Measurements from ENCODE around the gene EIF1. TPM values are rescaled to one million over a fixed set of nuclear protein-coding genes. Genes with fewer than 3 reads are reported as not detected.
"Not testable (repeated sequence)": the region's sequence is repeated elsewhere in the genome, so short reads cannot be mapped to it uniquely, and the experiment has no call there.

EIF1 gene
- total RNA-seq, 1 donor from 2014 or later, result 136 TPM

DNA sequence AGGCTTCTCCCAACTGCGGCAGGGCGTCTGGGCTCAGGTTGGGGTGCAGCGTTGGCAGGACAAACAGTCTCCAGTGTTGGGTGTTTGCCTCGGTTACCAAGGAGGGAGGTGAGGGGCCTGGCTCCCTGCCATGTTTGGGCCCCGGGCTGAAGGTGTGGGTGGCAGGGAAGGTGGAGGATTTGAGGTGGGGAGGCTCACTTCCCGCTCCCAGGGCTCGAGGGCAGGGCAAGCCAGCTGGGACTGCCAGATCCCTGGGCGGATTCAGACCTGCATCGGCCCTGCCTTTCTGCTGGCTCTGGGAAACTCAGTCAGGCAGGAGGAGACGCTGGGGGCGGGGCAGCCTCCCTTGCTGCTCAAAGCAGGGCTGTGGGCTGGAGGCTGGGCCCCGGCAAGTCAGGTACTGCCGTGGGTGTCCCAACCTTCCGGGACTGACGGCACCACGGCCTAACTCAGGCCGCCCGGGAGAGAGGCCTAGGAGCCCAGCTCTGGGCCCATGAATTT, 33.0 kb upstream of the EIF1 start:
- no peak for DNase-seq

DNA sequence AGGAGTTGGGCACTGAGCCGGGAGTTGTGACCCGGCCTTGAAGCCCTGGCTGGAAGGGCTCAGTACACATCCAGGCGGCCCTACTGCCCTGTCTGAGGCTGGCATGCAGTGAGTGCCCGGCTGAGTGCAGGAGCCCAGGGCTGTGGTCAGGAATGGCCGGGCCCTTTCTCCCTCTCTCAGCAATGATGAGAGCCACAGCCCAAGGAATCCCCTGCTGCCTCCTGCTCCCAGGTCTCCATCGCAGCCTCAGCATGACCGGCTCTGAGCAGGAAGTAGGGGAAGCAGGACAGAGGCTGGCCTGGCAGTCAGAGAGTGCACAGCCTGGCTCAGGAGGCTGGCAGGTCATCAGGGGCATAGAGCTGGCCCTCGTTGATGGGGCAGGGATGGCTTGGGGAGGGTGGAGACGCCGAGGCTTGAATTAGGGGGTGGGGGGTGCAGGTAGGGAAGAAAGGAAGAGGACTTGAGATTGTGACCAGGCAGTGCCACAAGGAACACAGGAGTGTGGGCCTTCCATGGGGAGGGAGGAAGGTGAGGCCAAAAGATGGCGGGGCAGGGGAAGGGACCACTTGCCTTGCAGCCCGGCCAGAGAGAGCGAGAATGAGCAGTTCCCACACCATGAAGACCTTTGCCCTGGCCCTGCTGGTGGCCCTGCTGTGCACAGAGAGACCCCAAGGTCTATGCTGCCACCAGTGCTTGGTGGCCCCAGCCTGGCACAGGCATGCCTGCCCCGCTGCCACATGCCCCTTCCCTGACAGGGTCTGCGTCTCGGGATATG, 32.2 kb upstream of the EIF1 start:
- no peak for DNase-seq

GRCh38 chr17:41657176-41657754, 31.4 kb upstream of the EIF1 start:
- no peak for DNase-seq

DNA sequence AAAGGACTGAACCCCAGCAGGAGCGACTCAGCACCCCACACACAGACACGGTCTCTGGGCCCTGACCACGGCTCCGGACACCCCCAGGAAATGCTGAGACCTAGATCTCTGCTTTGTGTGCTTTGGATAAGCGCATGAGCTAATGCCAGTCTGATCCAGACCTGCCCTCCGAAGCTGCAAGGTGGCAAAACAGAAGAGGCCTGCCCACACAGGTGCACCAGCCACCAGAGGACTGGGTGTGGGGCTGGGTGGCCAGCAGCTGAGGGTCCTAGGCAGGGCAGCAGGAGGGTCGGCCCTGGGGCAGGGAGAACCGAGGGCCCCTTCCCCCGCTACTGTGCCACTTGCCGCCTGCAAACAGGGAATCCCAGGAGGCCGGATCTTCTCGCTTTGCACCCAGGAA, 30.7 kb upstream of the EIF1 start:
- no peak for DNase-seq

- DNase-seq, result no peak
Measured at GRCh38 chr17:41658846-41659245, 29.8 kb upstream of the EIF1 start.

- DNase-seq, result no peak
Measured at GRCh38 chr17:41659427-41660212, 29.1 kb upstream of the EIF1 start.

GRCh38 chr17:41660221-41660711, 28.4 kb upstream of the EIF1 start:
- no peak for DNase-seq

DNA sequence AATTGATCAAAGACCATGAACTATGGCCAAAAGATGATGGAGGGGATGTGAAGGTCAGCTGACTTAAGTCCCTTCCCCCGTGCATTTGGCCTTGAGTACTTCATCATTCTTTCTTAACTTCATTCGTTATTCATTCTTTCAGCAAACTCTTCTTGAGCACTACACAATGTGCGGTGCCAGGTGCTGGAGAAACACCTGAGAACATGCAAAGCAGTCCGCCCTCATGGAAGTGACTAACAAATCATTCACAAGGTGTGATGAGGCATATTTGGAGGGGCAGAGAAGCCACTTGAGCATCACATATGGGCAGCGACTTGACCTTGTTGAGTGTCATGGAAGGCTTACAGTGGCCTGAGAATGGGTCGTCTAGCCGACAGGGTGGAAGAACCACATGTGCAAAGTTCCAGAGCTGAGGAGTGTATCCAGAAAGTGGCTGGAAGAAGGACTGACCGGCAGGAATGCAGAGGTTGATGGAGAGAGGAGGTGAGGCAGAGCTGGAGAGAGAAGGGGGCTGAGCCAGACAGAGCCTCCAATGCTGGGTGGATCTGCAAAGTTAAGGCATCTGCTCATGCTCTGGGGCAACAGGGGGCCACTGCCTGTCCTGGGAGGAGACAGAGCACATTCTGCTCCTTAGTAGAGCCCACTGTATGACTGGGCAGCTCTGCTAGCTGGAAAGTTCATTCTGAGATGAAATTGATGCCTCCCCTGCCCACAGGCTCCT, 25.1 kb upstream of the EIF1 start:
- no peak for DNase-seq

- no peak for DNase-seq
Measured at GRCh38 chr17:41664172-41664457, 24.6 kb upstream of the EIF1 start.

- no peak for DNase-seq
Measured at GRCh38 chr17:41664587-41665565, 23.8 kb upstream of the EIF1 start.

- peak; percentile 72 for DNase-seq
Measured at GRCh38 chr17:41665566-41666236, 23.0 kb upstream of the EIF1 start.

DNA sequence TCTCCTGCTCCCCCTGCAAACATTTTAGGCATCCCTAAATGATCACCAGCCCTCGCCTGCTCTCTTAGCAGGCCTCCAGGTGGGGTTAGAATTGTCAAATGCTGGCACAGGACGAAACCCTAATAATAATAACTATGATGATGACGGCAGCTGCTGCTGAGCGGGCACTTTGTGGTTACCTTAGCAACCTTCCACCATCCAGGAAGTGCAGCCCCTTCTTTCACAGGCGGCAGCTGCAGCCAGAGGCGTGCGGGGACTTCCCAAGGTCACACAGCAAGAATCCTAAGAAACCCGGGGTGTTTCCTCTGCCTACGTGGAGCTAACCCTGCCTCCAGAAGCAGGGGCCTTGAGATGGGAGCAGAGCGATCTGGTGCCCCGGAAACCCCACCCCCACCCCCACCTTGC, 22.4 kb upstream of the EIF1 start:
- no peak for DNase-seq

DNA sequence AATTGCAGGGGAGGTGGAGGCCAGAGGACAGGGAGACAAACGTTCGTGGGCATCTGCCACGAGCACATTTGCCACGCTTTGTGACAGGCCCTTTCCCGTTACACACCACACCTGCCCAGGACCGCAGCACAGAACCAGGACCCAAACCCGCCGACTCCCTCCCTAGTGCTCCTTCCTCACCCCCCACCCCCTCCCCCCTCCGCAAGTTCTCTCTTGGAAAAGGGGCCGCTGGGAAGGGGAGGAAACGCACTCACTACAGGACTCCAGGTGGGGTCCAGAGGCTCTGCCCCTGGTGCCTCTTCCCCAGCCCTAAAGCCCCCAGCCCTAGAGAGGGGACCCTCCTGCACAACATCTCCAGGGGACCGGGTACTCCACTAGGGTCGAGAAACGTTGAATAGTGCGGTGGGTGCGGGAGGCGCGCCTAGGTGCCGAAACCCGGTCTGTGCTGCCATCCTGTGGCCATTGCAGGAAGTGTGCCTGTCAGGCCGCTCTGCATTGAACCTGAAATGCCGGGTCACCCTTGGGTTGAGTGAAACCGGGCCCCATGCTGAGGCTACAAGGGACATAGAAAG, 21.9 kb upstream of the EIF1 start:
- DNase-seq, result peak; percentile 60

- DNase-seq, result no peak
Measured at GRCh38 chr17:41667280-41668041, 21.2 kb upstream of the EIF1 start.

DNA sequence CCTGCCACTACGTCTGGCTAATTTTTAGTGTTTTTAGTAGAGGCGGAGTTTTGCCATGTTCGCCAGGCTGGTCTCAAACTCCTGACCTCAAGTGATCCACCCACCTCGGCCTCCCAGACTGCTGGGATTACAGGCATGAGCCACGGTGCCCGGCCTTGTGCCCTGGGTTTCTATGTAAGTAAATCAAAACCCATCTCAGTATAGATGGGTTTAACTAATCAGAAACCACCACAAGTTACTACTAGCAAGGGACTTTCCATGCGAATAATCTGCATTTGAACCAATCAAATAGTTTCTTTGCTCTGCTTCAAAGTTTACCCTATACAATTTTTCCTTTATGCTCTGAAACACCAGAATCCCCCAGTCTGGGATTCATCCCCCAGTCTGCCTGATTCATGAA, 16.5 kb upstream of the EIF1 start:
- DNase-seq, result no peak

DNA sequence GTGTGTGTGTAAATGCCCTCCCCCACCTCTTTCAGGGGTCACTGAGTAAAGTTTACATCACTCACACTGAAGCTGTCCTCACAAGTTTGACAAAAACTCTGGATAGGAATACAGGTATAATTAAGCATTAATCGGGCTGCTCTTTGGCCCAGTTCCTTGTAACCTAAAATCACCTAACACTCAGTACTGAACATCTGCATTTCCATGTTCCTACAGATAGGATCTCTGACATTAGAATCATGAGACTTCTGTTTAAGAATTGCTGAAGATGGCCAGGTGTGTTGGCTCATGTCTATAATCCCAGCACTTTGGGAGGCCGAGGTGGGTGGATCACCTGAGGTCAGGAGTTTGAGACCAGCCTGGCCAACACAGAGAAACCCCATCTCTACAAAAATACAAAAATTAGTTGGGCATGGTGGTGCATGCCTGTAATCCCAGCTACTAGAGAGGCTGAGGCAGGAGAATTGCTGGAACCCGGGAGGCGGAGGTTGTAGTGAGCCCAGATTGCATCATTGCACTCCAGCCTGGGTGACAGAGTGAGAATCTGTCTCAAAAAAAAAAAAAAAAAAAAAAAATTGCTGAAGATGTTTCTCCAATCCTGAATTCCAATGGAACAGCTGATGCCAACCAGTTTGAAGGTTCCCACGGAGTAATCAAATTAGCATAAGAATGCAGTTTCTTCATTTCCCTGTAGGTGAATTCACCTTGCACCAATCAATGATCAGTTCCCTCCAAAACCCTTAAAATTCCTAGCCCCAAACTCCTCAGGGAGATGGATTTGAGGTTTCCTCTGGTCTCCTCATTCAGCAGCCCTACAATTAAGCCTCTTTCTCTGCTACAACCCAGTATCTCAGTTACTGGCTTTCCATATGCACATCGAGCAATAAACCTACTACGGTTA, 13.3 kb upstream of the EIF1 start:
- DNase-seq, result not testable (repeated sequence)

GRCh38 chr17:41676058-41676419, 12.6 kb upstream of the EIF1 start:
- DNase-seq, result no peak

DNA sequence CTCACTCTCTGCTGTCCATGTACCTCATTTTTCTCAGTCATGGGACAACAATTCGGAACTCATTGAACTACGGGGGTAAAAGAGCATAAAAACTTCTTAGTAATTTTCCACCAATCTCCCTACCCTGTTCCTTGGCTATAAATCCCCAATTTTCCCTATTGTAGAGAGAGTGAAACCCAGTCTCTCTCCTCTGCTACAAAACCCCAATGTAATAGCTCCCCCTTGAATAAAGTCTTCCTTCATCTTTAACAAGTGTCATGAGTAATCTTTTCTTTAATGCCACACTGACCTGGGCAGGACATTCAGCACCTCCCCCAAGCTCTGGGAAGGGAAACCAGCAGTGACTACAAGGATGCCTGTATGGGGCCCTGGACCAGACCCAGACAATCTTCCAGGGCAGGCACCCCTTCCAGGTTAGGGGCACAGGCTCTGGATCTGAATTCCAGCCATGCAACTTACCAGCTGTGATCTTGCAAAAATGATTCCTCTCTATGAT, 10.2 kb upstream of the EIF1 start:
- no peak for DNase-seq
